PC-3 (cell line): ENCODE results near the gene DIAPH1. TPM values are rescaled to one million over a fixed set of nuclear protein-coding genes. Genes with fewer than 3 reads are reported as not detected.

ENCODE experiments used
- ATAC-seq: fragments of 200-7000 bp; cut with Tn5 transposase; 2 replicates; pipeline ENCODE4 v1.9.1; 2020; ENCODE audit warnings: mild to moderate bottlenecking, moderate library complexity
- BruUV-seq: library from RNA; stranded (reverse); fragments of 400-500 nt; replicated peaks from 2 replicates; lab custom pipeline; 2021; lab: Mats Ljungman, UMichigan
- CTCF ChIA-PET: fragments of 300-600 bp; sonication (Branson Sonifier 250); formaldehyde crosslinking; loops from one replicate; lab custom pipeline; 2022; ENCODE audit warnings: antibody characterized with exemption; lab: Charles Lee
- POLR2A ChIA-PET: fragments of 300-600 bp; sonication (Branson Sonifier 250); formaldehyde crosslinking; loops from one replicate; lab custom pipeline; 2022; ENCODE audit warnings: antibody characterized with exemption; ENCODE audit not compliant: unreplicated experiment; lab: Charles Lee
- DNase-seq: peaks from one replicate; pipeline ENCODE4 v3.0.0-alpha.2; 2015
- H2AFZ ChIP-seq: fragments of 300-600 bp; sonication (generic); 2 replicates; pipeline ENCODE4 v1.6.0; 2016; ENCODE audit warnings: antibody characterized with exemption, low read length
- H3F3A ChIP-seq: fragments of 300-600 bp; sonication (generic); one replicate; pipeline ENCODE4 v1.6.0; 2017; ENCODE audit warnings: antibody characterized with exemption, low read length, control low read depth, mild to moderate bottlenecking; ENCODE audit not compliant: unreplicated experiment
- H3K27ac ChIP-seq: fragments of 300-600 bp; sonication (generic); 2 replicates; pipeline ENCODE4 v1.5.1; 2016; ENCODE audit warnings: mild to moderate bottlenecking, low read length
- H3K27me3 ChIP-seq: fragments of 300-600 bp; sonication (generic); 2 replicates; pipeline ENCODE4 v1.6.1; 2016; ENCODE audit warnings: low read length, mixed read lengths
- H3K36me3 ChIP-seq: fragments of 300-600 bp; sonication (generic); 2 replicates; pipeline ENCODE4 v1.6.1; 2016; ENCODE audit warnings: low read depth, mixed run types, low read length, mixed read lengths
- H3K4me1 ChIP-seq: fragments of 300-600 bp; sonication (generic); 2 replicates; pipeline ENCODE4 v1.5.1; 2016; ENCODE audit warnings: low read length; ENCODE audit not compliant: insufficient read depth
- H3K4me2 ChIP-seq: fragments of 300-600 bp; sonication (generic); 2 replicates; pipeline ENCODE4 v1.6.0; 2016; ENCODE audit warnings: low read length
- H3K4me3 ChIP-seq: fragments of 300-600 bp; sonication (generic); 2 replicates; pipeline ENCODE4 v1.5.1; 2016; ENCODE audit warnings: mild to moderate bottlenecking, low read length, mixed read lengths
- H3K79me2 ChIP-seq: fragments of 300-600 bp; sonication (generic); 2 replicates; pipeline ENCODE4 v1.6.1; 2017; ENCODE audit warnings: low read length, mixed read lengths
- H3K9ac ChIP-seq: fragments of 300-600 bp; sonication (generic); 2 replicates; pipeline ENCODE4 v1.6.0; 2016; ENCODE audit warnings: mild to moderate bottlenecking, low read length
- H3K9me2 ChIP-seq: fragments of 300-600 bp; sonication (generic); replicated peaks from 2 replicates; pipeline ENCODE4 v1.6.1; 2016; ENCODE audit warnings: mixed run types, low read length, mixed read lengths
- H3K9me3 ChIP-seq: fragments of 300-600 bp; sonication (generic); 2 replicates; pipeline ENCODE4 v1.6.1; 2016; ENCODE audit warnings: low read length, mixed read lengths
- H4K20me1 ChIP-seq: fragments of 300-600 bp; sonication (generic); 2 replicates; pipeline ENCODE4 v1.6.1; 2016; ENCODE audit warnings: low read length, mixed read lengths
- CTCF ChIP-seq: fragments of 300-600 bp; sonication (generic); conservative IDR thresholded peaks from 2 replicates; pipeline ENCODE4 v1.5.1; 2017; ENCODE audit warnings: antibody characterized with exemption, low read depth, mild to moderate bottlenecking, low read length
- EZH2 ChIP-seq: fragments of 300-600 bp; sonication (generic); IDR thresholded peaks from one replicate; pipeline ENCODE4 v1.6.1; 2017; ENCODE audit warnings: antibody characterized with exemption, mild to moderate bottlenecking, low read length; ENCODE audit not compliant: unreplicated experiment
- EZH2phosphoT487 ChIP-seq: fragments of 300-600 bp; sonication (generic); IDR thresholded peaks from 2 replicates; pipeline ENCODE4 v1.6.1; 2018; ENCODE audit warnings: mild to moderate bottlenecking, antibody characterized with exemption, low read length, borderline replicate concordance
- intact Hi-C: fragments of 100-400 bp; cut with micrococcal nuclease; formaldehyde crosslinking; loops from 2 replicates; pipeline ENCODE4 v1.9.0; 2023
- total RNA-seq: library from RNA; depleted of rRNA; stranded (reverse); fragments of >200 nt; gene quantifications from 2 replicates; pipeline ENCODE4 v1.2.3, GENCODE V29; 2014

Gene DIAPH1
- total RNA-seq, 1 experiment from 2014 or later: 51.9 TPM

- no peaks in the 10 kb centered on the region for H3K9me3 ChIP-seq
- POLR2A ChIA-PET: no interaction called here
- BruUV-seq: no TSS peak
- H3F3A ChIP-seq: no peaks in the 10 kb centered on the region
- no peaks in the 10 kb centered on the region for H3K36me3 ChIP-seq
- no peak overlapping the region for H3K4me3 ChIP-seq
- intact Hi-C loops: no loop called here
- no peak for TF ChIP-seq EZH2phosphoT487
- H3K9ac ChIP-seq: no peak overlapping the region
- no peak overlapping the region for H3K27ac ChIP-seq
- H3K4me2 ChIP-seq: no peak overlapping the region
- no peaks in the 10 kb centered on the region for H4K20me1 ChIP-seq
- no peaks in the 10 kb centered on the region for H3K9me2 ChIP-seq
- DNase-seq (no peak), ATAC-seq (no peak)
- H3K4me1 ChIP-seq: peaks cover 17% of the 10 kb centered on the region; the same call in 1 of the 2 replicates
- no peaks in the 10 kb centered on the region for H3K27me3 ChIP-seq
- no peak overlapping the region for H2AFZ ChIP-seq
- no peaks in the 10 kb centered on the region for H3K79me2 ChIP-seq
- CTCF ChIA-PET: no interaction called here
These were observed 30.4 kb upstream of the DIAPH1 start for GRCh38 chr5:141649056-141649688.

GRCh38 chr5:141647851-141648250 is 29.1 kb upstream of the DIAPH1 start:
- Histone ChIP-seq H2AFZ (no peak overlapping the region), H3K9ac (no peak overlapping the region), H3K79me2 (no peaks in the 10 kb centered on the region), H3K4me1 (peaks cover 5% of the 10 kb centered on the region; the same call in 1 of the 2 replicates), H3K4me3 (no peak overlapping the region), H3K27ac (no peak overlapping the region), H4K20me1 (no peaks in the 10 kb centered on the region), H3K9me3 (no peaks in the 10 kb centered on the region), H3K27me3 (no peaks in the 10 kb centered on the region), H3F3A (no peaks in the 10 kb centered on the region), H3K4me2 (no peak overlapping the region), H3K36me3 (no peaks in the 10 kb centered on the region), H3K9me2 (no peaks in the 10 kb centered on the region)
- TF ChIP-seq EZH2: no peak
- TF ChIP-seq CTCF: no peak
- TF ChIP-seq EZH2phosphoT487: no peak
- no TSS peak for BruUV-seq
- intact Hi-C loops: no loop called here
- DNase-seq: no peak
- POLR2A ChIA-PET: no interaction called here
- CTCF ChIA-PET: no interaction called here
- ATAC-seq: no peak

GRCh38 chr5:141647242-141647641 is 28.4 kb upstream of the DIAPH1 start:
- Histone ChIP-seq H3K9me3 (no peaks in the 10 kb centered on the region), H3K9me2 (no peaks in the 10 kb centered on the region), H3K4me2 (no peak overlapping the region), H3F3A (no peaks in the 10 kb centered on the region), H3K4me3 (no peak overlapping the region), H3K27ac (no peak overlapping the region), H4K20me1 (no peaks in the 10 kb centered on the region), H3K4me1 (peaks cover 10% of the 10 kb centered on the region), H3K27me3 (no peaks in the 10 kb centered on the region), H3K79me2 (no peaks in the 10 kb centered on the region), H2AFZ (no peak overlapping the region), H3K36me3 (no peaks in the 10 kb centered on the region), H3K9ac (no peak overlapping the region)
- POLR2A ChIA-PET: no interaction called here
- CTCF ChIA-PET: interaction anchor here (0.8 kb wide), 1 partner anchor 55 kb away, joined by 5 read pairs; no protein-coding TSS in a partner anchor
- DNase-seq (no peak), ATAC-seq (no peak)
- intact Hi-C loops: no loop called here
- TF ChIP-seq EZH2phosphoT487 (no peak), EZH2 (no peak), CTCF (no peak)
- no TSS peak for BruUV-seq
